Activated effector memory CD4-positive, alpha-beta T cell treated with anti-CD3 and anti-CD28 coated beads, Interleukin-2, amount 50 U/mL, for 16 hours (primary cell): ENCODE measurements around the gene MEF2C.
"Not testable (repeated sequence)": the region's sequence is repeated elsewhere in the genome, so short reads cannot be mapped to it uniquely, and the experiment has no call there.

ENCODE experiments used
- DNase-seq: peaks from one replicate; pipeline ENCODE4 v3.0.0-alpha.2; 2020

The MEF2C gene

GRCh38 chr5:88861231-88861630 is 21.8 kb downstream of the MEF2C start:
- no peak for DNase-seq

DNA sequence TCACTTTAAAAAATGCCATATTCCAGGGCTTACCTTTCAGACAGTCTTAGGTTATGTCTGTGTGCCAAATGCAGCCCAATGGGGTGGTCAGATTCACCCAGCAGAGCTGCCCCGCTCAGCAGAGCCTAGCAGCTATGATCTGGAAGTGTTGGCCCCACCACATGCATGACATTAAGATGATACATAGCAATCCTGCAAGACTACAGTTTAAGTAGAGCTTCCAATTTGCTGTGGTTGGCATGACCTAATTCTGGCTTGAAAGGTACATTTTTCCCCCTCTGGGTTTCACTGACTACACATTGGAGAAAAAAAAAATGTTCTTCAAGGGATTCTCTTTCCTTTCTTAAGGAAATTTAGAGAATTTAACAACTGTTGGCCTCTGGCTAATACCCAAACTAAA is 22.5 kb downstream of the MEF2C start:
- DNase-seq = no peak

GRCh38 chr5:88858392-88858791 is 24.6 kb downstream of the MEF2C start:
- no peak for DNase-seq

DNA sequence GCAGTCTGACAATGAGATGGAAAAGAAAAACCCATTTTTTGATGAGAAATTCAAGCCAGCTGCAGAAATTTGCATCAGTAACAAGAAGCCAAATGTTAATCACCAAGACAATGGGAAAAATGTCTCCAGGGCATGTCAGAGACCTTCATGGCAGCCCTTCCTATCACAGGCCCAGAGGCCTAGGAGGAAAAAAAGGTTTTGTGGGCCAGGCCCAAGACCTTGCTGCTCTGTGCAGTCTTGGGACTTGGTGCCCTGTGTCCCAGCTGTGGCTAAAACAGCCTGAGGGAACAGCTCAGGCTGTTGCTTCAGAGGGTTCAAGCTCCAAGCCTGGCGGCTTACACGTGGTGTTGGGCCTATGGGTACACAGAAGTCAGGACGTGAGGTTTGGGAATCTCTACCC is 26.6 kb downstream of the MEF2C start:
- not testable (repeated sequence) for DNase-seq

DNA sequence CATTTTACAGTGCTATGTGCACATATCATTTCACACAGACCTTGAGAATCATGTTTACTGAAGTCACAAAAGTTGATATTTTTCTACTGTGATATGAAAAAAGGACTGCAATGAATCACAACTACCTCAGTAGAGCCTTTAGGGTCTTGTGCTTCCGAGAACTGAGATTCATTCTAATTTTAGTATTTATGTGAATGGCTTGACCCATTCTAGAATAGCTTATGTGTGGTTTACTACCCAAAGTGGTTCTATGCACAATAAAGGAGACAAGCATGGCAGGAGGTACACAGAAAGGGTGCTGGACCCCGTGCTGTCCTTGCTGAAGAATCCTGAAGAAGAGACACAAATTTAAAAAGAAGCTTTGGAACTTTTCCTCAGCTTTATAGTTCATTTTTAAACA is 28.2 kb downstream of the MEF2C start:
- DNase-seq = no peak

DNA sequence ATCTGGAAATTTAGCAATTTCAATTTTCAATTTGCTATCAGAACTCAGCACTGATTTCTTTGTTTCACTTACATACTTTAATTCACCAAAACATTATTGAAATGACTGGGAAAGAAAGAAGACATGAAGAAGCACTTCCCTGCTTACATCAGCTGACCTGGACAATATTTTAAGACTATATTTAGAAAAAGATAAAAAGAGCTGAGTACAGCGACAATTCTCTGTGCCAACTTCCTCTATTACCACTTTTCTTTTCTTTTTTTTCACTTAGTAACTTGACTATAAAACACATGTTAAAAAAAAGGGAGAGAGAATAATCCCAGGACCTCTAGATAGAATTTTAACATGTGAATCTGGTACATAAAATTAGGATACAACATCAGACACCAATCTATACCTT is 35.6 kb downstream of the MEF2C start:
- DNase-seq = no peak

DNA sequence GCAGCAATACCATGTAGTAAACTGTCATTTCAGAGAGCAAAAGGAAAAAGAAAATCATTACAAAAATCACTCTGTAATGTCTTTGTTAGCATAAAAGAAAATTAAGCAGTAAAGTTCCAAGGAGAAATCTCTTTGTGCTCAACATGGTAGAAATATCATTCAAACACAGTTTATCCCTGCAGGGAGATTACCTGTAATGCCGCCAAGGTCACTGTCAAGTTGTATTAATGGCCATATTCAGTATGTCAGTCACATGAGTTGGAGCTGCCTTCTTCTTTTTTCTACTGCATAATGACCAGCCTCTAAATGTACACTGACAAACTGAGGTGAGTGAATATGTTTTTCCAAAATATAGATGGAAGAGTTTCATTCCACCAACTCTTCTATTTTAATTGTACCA is 36.5 kb downstream of the MEF2C start:
- DNase-seq = no peak

GRCh38 chr5:88845081-88845697 is 37.8 kb downstream of the MEF2C start:
- DNase-seq = no peak

- DNase-seq = no peak
Observed at GRCh38 chr5:88842784-88843183, 40.2 kb downstream of the MEF2C start.

GRCh38 chr5:88841212-88841611 is 41.8 kb downstream of the MEF2C start:
- DNase-seq = no peak

- no peak for DNase-seq
Observed at GRCh38 chr5:88840495-88840894, 42.5 kb downstream of the MEF2C start.

DNA sequence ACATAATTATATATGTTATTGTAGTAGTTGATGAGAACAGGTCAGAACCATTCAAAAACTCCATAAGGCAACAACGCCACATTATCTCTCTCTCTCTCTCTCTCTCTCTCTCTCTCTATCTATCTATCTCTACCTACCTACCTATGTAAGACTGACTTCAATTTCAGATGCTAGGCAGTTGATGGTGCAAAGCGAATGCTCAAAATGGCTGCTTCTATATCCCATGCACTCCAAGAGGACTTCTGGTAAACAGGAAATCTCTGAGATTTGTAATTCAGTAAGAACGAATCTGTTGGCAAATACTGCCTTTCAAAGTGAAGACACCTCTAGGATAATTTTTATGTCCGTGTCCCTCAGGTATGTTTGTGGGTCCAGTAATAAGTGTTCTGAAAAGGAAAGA is 43.7 kb downstream of the MEF2C start:
- DNase-seq = no peak

DNA sequence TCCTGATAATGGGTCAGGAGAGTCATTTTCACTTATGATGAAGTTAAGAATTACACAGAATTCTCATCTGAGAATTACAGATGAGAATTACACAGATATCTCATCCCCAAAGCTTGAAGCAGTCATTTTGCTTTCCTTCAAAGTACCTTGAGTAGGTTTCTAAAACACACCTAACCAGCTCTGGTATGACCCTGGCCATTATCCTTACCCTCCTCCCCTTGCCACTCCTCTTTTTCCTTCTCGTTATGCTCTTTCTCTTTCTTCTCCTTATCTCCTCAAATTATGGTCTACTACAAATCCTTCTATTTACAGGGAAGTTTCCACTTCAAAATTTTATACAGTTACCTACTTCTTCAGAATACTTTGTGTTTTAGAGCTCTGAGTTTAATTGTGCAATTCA is 44.5 kb downstream of the MEF2C start:
- no peak for DNase-seq

GRCh38 chr5:88837817-88838216 is 45.2 kb downstream of the MEF2C start:
- DNase-seq = no peak

DNA sequence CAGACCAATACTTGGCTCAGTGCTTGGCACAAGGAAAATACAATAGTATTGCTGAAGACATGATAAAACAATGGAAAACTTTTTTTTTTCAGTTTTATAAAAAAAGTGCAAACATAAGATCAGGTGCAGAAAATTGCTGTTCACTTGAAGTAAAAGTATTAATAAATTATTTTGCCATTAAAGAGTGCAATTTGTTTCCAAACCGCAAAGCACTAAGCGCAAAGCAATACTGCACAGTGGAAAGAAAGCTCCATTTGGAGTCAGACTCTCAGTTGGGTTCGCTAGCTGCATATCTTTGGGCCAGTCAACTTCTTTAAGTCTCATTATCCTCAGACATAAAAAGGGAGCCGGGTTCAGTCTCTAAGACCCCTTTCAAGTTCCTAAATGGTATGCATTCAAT is 45.8 kb downstream of the MEF2C start:
- DNase-seq = no peak

GRCh38 chr5:88836195-88836838 is 46.7 kb downstream of the MEF2C start:
- DNase-seq = no peak

GRCh38 chr5:88834499-88834898 is 48.5 kb downstream of the MEF2C start:
- DNase-seq = no peak

DNA sequence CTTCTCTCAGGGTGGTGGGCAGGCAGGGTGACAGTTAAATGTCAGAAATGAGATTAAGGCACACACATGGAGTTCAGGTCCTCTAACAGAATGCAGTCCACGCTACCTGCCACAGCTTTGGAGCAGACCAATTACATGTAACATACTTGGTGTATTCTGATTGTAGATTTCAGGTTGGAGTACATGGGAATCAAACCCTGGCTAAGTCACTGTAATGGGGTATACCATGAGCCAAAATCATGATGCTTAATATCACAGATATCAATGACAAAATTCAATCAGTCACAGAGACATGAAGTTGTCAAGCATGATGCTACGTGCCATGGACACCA is 48.9 kb downstream of the MEF2C start:
- no peak for DNase-seq

GRCh38 chr5:88833371-88834130 is 49.4 kb downstream of the MEF2C start:
- peak; percentile 63 for DNase-seq

DNA sequence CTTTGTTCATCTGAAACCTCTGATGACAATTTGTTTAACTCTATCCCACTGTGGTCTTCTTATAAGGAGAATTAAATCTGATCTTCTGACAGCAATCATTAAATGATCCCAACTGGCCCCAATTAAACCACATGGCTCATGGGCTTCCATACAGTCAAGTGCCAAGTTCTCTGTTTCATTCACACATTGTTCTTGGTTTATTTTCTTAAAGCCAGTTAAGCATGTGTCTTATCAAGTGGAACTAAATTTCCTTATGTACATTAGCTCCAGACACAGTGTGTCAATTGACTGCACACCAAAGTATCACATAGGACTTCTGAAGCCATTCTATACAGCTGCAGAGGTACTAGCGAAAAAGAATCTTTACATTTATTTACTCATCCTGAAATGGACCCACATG is 51.2 kb downstream of the MEF2C start:
- no peak for DNase-seq

DNA sequence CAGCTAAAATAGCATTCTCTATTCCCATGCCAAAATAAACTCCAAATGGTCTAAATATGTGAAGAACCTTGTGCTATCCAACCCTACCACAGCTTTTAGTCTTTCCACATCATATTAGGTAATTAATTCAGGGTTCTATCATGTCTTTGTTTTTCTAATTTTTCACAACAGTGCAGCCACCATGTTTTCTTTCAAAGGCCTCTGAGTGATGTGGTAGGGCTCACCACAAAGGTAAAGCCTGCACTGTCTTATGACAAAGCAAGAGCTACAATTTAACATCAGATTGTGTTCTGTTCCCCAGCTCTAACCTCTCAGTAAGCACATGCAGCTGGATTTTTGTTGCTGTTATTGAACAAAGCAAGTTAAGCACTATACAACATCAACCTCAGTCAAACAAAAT is 52.4 kb downstream of the MEF2C start:
- DNase-seq = no peak

GRCh38 chr5:88829775-88830174 is 53.2 kb downstream of the MEF2C start:
- no peak for DNase-seq

GRCh38 chr5:88829054-88829453 is 53.9 kb downstream of the MEF2C start:
- no peak for DNase-seq

DNA sequence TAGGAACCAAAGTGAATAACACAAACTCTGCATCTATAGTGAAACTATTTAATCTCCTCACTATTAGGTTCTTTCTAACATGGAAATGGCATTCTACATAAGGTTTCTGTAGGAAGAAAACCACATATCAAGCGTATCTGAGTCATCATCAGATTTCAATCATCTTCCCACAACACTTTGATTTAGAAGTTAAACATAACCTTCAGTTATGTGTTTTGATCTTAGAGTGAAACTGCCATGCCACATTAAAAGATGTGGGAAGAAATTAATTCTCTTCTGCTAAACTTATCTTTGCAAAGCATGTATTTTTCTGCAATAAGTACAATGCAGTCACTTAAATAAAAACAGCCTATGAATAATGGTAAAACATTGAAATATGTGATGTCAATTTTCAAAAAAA is 55.0 kb downstream of the MEF2C start:
- no peak for DNase-seq
